HepG2 (cell line): ENCODE data around the gene SRSF8. TPM values are rescaled to one million over a fixed set of nuclear protein-coding genes. Genes with fewer than 3 reads are reported as not detected.

ENCODE experiments used
- ATAC-seq: fragments of 200-7000 bp; cut with Tn5 transposase; 3 replicates; pipeline ENCODE4 v1.9.1; 2020; ENCODE audit warnings: mild to moderate bottlenecking, moderate library complexity
- BruUV-seq: library from RNA; stranded (reverse); fragments of 400-500 nt; replicated peaks from 2 replicates; lab custom pipeline; 2021; lab: Mats Ljungman, UMichigan
- CTCF ChIA-PET: fragments of 300-600 bp; formaldehyde crosslinking; extraction: SDS; loops from one replicate; lab custom pipeline; 2021; ENCODE audit warnings: low total read pairs, inconsistent platforms, low intra/inter-chr PET ratio; lab: Yijun Ruan, JAX
- POLR2A ChIA-PET: fragments of 350-600 bp; sonication (Branson Sonifier 250); formaldehyde crosslinking; loops from one replicate; lab custom pipeline; 2020; ENCODE audit warnings: antibody characterized with exemption, inconsistent platforms; lab: Yijun Ruan, JAX
- DNase-seq: peaks from one replicate; pipeline ENCODE4 v3.0.0-alpha.2; 2015; ENCODE audit warnings: low spot score
- FAIRE-seq: peaks from 3 replicates; lab custom pipeline; 2011; peaks lifted over from hg19 to GRCh38; lab: Jason Lieb, UNC
- H2AFZ ChIP-seq: one replicate; pipeline ENCODE4 v1.6.1; 2011; ENCODE audit warnings: low read length, inconsistent platforms
- H3K27ac ChIP-seq: fragments of 300-600 bp; 3 replicates; pipeline ENCODE4 v1.8.0; 2011; ENCODE audit warnings: mixed run types, mild to moderate bottlenecking, mixed read lengths, low read length, inconsistent platforms; ENCODE audit not compliant: insufficient read depth; ENCODE audit errors: extremely low read length
- H3K27me3 ChIP-seq, 2 experiments: fragments of 200-600 bp in 1 of 2; 2 replicates in 1 of 2; 3 replicates in 1 of 2; pipeline versions ENCODE4 v1.6.0 to v1.8.0; 2011; ENCODE audit warnings: low read length in 2 of 2, mild to moderate bottlenecking in 2 of 2, moderate library complexity in 2 of 2, inconsistent platforms in 1 of 2; ENCODE audit not compliant: insufficient read depth in 2 of 2, control insufficient read depth in 1 of 2
- H3K36me3 ChIP-seq, 2 experiments: fragments of 200-600 bp in 1 of 2; replicated peaks in 1 of 2; 2 replicates in 1 of 2; 3 replicates in 1 of 2; pipeline versions ENCODE4 v1.5.1 to v1.8.0; 2011; ENCODE audit warnings: low read length in 2 of 2, inconsistent platforms in 1 of 2; ENCODE audit not compliant: insufficient read depth in 2 of 2, control insufficient read depth in 1 of 2
- H3K4me1 ChIP-seq: 2 replicates; pipeline ENCODE4 v1.5.1; 2012; ENCODE audit warnings: low read length, inconsistent platforms; ENCODE audit not compliant: insufficient read depth
- H3K4me2 ChIP-seq: 2 replicates; pipeline ENCODE4 v1.6.0; 2011; ENCODE audit warnings: low read depth, low read length, inconsistent platforms
- H3K4me3 ChIP-seq, 3 experiments: fragments of 200-600 bp in 1 of 3; sonication (generic), shearing (Covaris generic) in 1 of 3; replicated peaks in 1 of 3; 2 replicates each; pipeline ENCODE4 v1.5.1; 2011 to 2016; ENCODE audit warnings: low read length in 3 of 3, inconsistent platforms in 2 of 3, low read depth in 2 of 3, mild to moderate bottlenecking in 2 of 3, control low read depth in 1 of 3, mixed read lengths in 1 of 3; ENCODE audit not compliant: insufficient read depth in 1 of 3
- H3K79me2 ChIP-seq: one replicate; pipeline ENCODE4 v1.6.1; 2011; ENCODE audit warnings: low read length, inconsistent platforms; ENCODE audit not compliant: insufficient read depth
- H3K9ac ChIP-seq: 2 replicates; pipeline ENCODE4 v1.6.0; 2011; ENCODE audit warnings: mild to moderate bottlenecking, low read depth, low read length, inconsistent platforms; ENCODE audit not compliant: insufficient read depth
- H3K9me3 ChIP-seq: 2 replicates; pipeline ENCODE4 v1.5.1; 2012; ENCODE audit warnings: mild to moderate bottlenecking, low read length
- H4K20me1 ChIP-seq: 2 replicates; pipeline ENCODE4 v1.6.0; 2011; ENCODE audit warnings: inconsistent platforms, mild to moderate bottlenecking, low read length, moderate library complexity; ENCODE audit not compliant: insufficient read depth
- AHR ChIP-seq: IDR thresholded peaks from 2 replicates; pipeline ENCODE4 v1.6.1; 2018; ENCODE audit warnings: missing genetic modification reagents, missing compliant biosample characterization
- HNRNPH1 ChIP-seq: fragments of 200-400 bp; formaldehyde crosslinking; optimal IDR thresholded peaks from 2 replicates; pipeline ENCODE3; 2017; ENCODE audit warnings: mild to moderate bottlenecking, low read depth, low read length
- KDM4B ChIP-seq: sonication (generic); formaldehyde crosslinking; IDR thresholded peaks from 2 replicates; pipeline ENCODE4 v1.4.0; 2020; ENCODE audit warnings: missing genetic modification reagents
- KMT2A ChIP-seq: sonication (generic); formaldehyde crosslinking; IDR thresholded peaks from 2 replicates; pipeline ENCODE4 v1.4.0; 2020; ENCODE audit warnings: missing genetic modification reagents
- RBM39 ChIP-seq: fragments of 200-400 bp; formaldehyde crosslinking; IDR thresholded peaks from one replicate; pipeline ENCODE4 v1.6.1; 2018; ENCODE audit warnings: antibody characterized with exemption, mild to moderate bottlenecking, low read depth, low read length; ENCODE audit not compliant: poor library complexity, severe bottlenecking
- RFXAP ChIP-seq: sonication (generic); formaldehyde crosslinking; IDR thresholded peaks from 2 replicates; pipeline ENCODE4 v1.4.0; 2020; ENCODE audit warnings: missing genetic modification reagents, borderline replicate concordance
- SRSF1 ChIP-seq: fragments of 200-400 bp; formaldehyde crosslinking; optimal IDR thresholded peaks from 2 replicates; pipeline ENCODE3; 2017; ENCODE audit warnings: mild to moderate bottlenecking, low read depth, low read length, moderate library complexity
- STAG1 ChIP-seq: sonication (generic); formaldehyde crosslinking; IDR thresholded peaks from 2 replicates; pipeline ENCODE4 v1.4.0; 2020; ENCODE audit warnings: missing genetic modification reagents
- TSC22D2 ChIP-seq: sonication (generic); formaldehyde crosslinking; IDR thresholded peaks from 2 replicates; pipeline ENCODE4 v1.5.1; 2020; ENCODE audit warnings: missing genetic modification reagents, mild to moderate bottlenecking, borderline replicate concordance
- ZBTB1 ChIP-seq: sonication (generic); formaldehyde crosslinking; IDR thresholded peaks from 2 replicates; pipeline ENCODE4 v1.4.0; 2020; ENCODE audit warnings: missing genetic modification reagents, borderline replicate concordance
- ZNF251 ChIP-seq: sonication (generic); formaldehyde crosslinking; IDR thresholded peaks from 2 replicates; pipeline ENCODE4 v1.9.0; 2021; ENCODE audit warnings: mild to moderate bottlenecking, missing genetic modification reagents
- ZNF446 ChIP-seq: sonication (generic); formaldehyde crosslinking; IDR thresholded peaks from 2 replicates; pipeline ENCODE4 v1.5.0; 2020; ENCODE audit warnings: mild to moderate bottlenecking, missing genetic modification reagents
- ZNF567 ChIP-seq: sonication (generic); formaldehyde crosslinking; IDR thresholded peaks from 2 replicates; pipeline ENCODE4 v1.8.1; 2023; ENCODE audit warnings: mild to moderate bottlenecking, missing genetic modification reagents, borderline replicate concordance
- ZNF619 ChIP-seq: sonication (generic); formaldehyde crosslinking; IDR thresholded peaks from 2 replicates; pipeline ENCODE4 v1.4.0; 2020; ENCODE audit warnings: mild to moderate bottlenecking, missing genetic modification reagents
- WGBS: methylation state at CpG from one replicate; pipeline ENCODE4 v1.1.6; 2017; ENCODE audit warnings: low lambda C conversion rate; 5-methylcytosine and 5-hydroxymethylcytosine counted together
- in situ Hi-C: cut with HindIII; loops from 2 replicates; pipeline ENCODE4 v1.10.0; 2017; ENCODE audit warnings: low pct_unique_long_range_greater_than_20kb; ENCODE audit not compliant: extremely low pct_ligation_motif_present
- intact Hi-C: fragments of 100-400 bp; cut with micrococcal nuclease; formaldehyde crosslinking; loops from one replicate; pipeline ENCODE4 v1.10.0; 2022; ENCODE audit not compliant: unreplicated experiment
- polyA plus RNA-seq, 8 experiments: library from polyadenylated mRNA; depleted of rRNA in 3 of 8; stranded (reverse) in 7 of 8; unstranded in 1 of 8; fragments of >200 nt; fragmentation: Illumina TruSeq in 4 of 8; extraction: Trizol in 4 of 8; gene quantifications; 2 replicates each; pipeline versions ENCODE4 v1.2.1 to v1.2.3, GENCODE V29; 2011 to 2016; ENCODE audit warnings: low read depth in 4 of 8, missing spikeins in 1 of 8, mixed read lengths in 1 of 8; ENCODE audit not compliant: insufficient read depth in 1 of 8
- total RNA-seq, 5 experiments: library from RNA; depleted of rRNA; stranded (reverse); fragments of >200 nt; fragmentation: Illumina TruSeq; extraction: Trizol; gene quantifications; 2 replicates each; pipeline ENCODE4 v1.2.3, GENCODE V29; 2016; ENCODE audit warnings: low read depth in 1 of 5
- TF ChIP-seq, protein P1 (sequence below): sonication (generic); formaldehyde crosslinking; IDR thresholded peaks from 2 replicates; pipeline ENCODE4 v1.5.0; 2020; ENCODE audit warnings: mild to moderate bottlenecking, missing genetic modification reagents
- TF ChIP-seq, protein P2 (sequence below): sonication (generic); formaldehyde crosslinking; IDR thresholded peaks from 2 replicates; pipeline ENCODE4 v1.4.0; 2020; ENCODE audit warnings: missing genetic modification reagents, borderline replicate concordance

SRSF8 gene
- total and polyA plus RNA-seq, 2 of the 13 experiments (the other 11 are each of a cell fraction or from before 2014, with no cell fraction given): 21.8 to 25.8 TPM

DNA sequence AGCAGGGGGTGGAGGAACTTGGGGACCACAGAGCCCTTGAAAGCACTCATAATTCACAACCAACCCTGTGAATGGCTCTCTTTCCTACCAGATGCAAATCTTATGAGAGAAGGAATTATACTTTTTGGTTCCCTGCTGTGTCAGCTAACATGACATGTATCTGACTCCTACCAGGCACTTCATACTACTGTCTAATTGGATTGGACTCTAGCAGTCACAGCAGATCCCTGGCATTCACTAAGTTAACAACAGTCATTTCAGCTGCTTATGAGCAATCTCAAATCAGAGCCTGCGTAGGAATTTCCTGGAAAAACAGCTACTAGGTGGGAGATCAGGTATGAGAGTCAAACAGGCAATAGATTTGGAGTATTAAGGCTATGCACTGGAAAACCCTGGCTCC is 11.8 kb downstream of the SRSF8 start:
- ATAC-seq: no peak
- intact Hi-C loops (no loop called here), in situ Hi-C loops (loop anchor here (25.0 kb wide), 1 partner anchor 159 kb away; the partner anchor contains the start of gene SESN3)
- no peaks in the 10 kb centered on the region for H4K20me1 ChIP-seq
- H3K27ac ChIP-seq: no peak overlapping the region
- ChIA-PET CTCF (no interaction called here), POLR2A (no interaction called here)
- peaks cover 5% of the 10 kb centered on the region; the same call in 1 of the 2 replicates for H3K4me1 ChIP-seq
- no peak overlapping the region for H3K4me3 ChIP-seq
- no peaks in the 10 kb centered on the region for H3K79me2 ChIP-seq
- no peak overlapping the region for H3K9ac ChIP-seq
- WGBS: 5% methylated on average over 1 of the region's 1 CpG
- H3K4me2 ChIP-seq: no peak overlapping the region
- TF ChIP-seq ZNF251 (CRISPR knock-in tag) (no peak), RBM39 (no peak), STAG1 (CRISPR knock-in tag) (no peak), HNRNPH1 (no peak), TSC22D2 (CRISPR knock-in tag) (no peak)
- no peaks in the 10 kb centered on the region; a peak in 2 of 5 replicates for H3K27me3 ChIP-seq
- DNase-seq: no peak
- H2AFZ ChIP-seq: no peak overlapping the region
- no peaks in the 10 kb centered on the region for H3K36me3 ChIP-seq
- BruUV-seq: no TSS peak
- no peaks in the 10 kb centered on the region for H3K9me3 ChIP-seq
- FAIRE-seq: no peak

DNA sequence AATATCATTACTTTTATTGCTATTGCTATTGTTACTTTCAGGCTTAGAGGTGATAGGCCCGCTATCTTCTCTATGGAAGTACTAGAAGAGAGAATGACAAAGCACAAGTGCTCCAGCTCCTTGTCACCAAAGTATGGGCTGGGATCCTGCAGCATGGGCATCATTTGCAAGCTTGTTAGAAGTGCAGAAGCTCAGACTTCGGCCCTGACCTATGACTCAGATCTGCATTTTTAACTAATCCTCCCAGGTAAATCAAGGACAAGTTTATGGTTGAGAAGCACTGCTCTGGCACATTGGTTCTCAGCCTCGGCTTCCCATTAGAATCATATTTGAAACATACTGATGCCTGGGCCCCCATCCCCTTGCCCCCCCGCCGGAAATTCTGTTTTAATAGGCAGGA is 14.3 kb downstream of the SRSF8 start:
- Histone ChIP-seq H4K20me1 (no peaks in the 10 kb centered on the region), H3K27me3 (no peaks in the 10 kb centered on the region; a peak in 2 of 5 replicates), H3K79me2 (no peaks in the 10 kb centered on the region), H3K4me1 (peaks cover 5% of the 10 kb centered on the region; the same call in 1 of the 2 replicates), H3K9ac (no peak overlapping the region), H3K4me2 (no peak overlapping the region; the same call in 1 of the 2 replicates), H3K36me3 (no peaks in the 10 kb centered on the region), H2AFZ (no peak overlapping the region), H3K9me3 (no peaks in the 10 kb centered on the region), H3K4me3 (no peak overlapping the region), H3K27ac (no peak overlapping the region)
- ATAC-seq (no peak), FAIRE-seq (no peak), DNase-seq (no peak)
- ChIA-PET POLR2A (interaction anchor here (1.6 kb wide), 1 partner anchor 13 kb away, joined by 7 read pairs; no protein-coding TSS in a partner anchor), CTCF (no interaction called here)
- 31% methylated on average over 4 of the region's 5 CpGs for WGBS
- in situ Hi-C loops (loop anchor here (25.0 kb wide), 1 partner anchor 156 kb away; the partner anchor contains the start of gene SESN3), intact Hi-C loops (no loop called here)
- no TSS peak for BruUV-seq
- TF ChIP-seq KMT2A (CRISPR knock-in tag): no peak
- no peak for TF ChIP-seq KDM4B
- no peak for TF ChIP-seq ZNF446 (CRISPR knock-in tag)
- no peak for TF ChIP-seq ZNF567 (CRISPR knock-in tag)
- TF ChIP-seq SRSF1: no peak
- no peak for TF ChIP-seq ZNF619
- no peak for TF ChIP-seq AHR (CRISPR knock-in tag)
- no peak for TF ChIP-seq RFXAP (CRISPR knock-in tag)
- TF ChIP-seq ZBTB1 (CRISPR knock-in tag): no peak
- TF ChIP-seq, protein P1, sequence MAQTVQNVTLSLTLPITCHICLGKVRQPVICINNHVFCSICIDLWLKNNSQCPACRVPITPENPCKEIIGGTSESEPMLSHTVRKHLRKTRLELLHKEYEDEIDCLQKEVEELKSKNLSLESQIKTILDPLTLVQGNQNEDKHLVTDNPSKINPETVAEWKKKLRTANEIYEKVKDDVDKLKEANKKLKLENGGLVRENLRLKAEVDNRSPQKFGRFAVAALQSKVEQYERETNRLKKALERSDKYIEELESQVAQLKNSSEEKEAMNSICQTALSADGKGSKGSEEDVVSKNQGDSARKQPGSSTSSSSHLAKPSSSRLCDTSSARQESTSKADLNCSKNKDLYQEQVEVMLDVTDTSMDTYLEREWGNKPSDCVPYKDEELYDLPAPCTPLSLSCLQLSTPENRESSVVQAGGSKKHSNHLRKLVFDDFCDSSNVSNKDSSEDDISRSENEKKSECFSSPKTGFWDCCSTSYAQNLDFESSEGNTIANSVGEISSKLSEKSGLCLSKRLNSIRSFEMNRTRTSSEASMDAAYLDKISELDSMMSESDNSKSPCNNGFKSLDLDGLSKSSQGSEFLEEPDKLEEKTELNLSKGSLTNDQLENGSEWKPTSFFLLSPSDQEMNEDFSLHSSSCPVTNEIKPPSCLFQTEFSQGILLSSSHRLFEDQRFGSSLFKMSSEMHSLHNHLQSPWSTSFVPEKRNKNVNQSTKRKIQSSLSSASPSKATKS (CRISPR knock-in tag): no peak
- TF ChIP-seq, protein P2, sequence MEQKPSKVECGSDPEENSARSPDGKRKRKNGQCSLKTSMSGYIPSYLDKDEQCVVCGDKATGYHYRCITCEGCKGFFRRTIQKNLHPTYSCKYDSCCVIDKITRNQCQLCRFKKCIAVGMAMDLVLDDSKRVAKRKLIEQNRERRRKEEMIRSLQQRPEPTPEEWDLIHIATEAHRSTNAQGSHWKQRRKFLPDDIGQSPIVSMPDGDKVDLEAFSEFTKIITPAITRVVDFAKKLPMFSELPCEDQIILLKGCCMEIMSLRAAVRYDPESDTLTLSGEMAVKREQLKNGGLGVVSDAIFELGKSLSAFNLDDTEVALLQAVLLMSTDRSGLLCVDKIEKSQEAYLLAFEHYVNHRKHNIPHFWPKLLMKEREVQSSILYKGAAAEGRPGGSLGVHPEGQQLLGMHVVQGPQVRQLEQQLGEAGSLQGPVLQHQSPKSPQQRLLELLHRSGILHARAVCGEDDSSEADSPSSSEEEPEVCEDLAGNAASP: no peak
